ENCODE data around the gene PPL.
"Not testable (repeated sequence)": the region's sequence is repeated elsewhere in the genome, so short reads cannot be mapped to it uniquely, and the experiment has no call there.

DNA sequence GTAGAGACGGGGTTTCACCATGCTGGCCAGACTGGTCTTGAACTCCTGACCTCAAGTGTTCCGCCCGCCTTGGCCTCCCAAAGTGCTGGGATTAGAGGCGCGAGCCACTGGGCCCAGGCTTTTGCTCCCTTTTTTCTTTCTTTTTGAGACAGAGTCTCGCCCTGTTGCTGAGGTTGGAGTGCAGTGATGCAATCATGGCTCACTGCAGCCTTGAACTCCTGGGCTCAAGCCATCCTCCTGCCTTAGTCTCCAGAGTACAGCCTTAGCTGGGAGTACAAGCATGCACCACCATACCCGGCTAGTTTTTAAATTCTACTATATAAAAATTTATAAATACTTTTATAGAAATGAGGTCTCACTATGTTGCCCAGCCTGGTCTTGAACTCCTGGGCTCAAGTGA lies 26.6 kb upstream of the PPL start:
- not testable (repeated sequence) for TF ChIP-seq CTCF (IDR thresholded peaks at IDR 0.05; ENCODE audit: poor library complexity); EZH2phosphoT487 (IDR thresholded peaks at IDR 0.05; ENCODE audit: low read depth, severe bottlenecking, unreplicated experiment); EZH2 (IDR thresholded peaks at IDR 0.05; ENCODE audit: borderline replicate concordance)

All from hepatocyte (in vitro differentiated cells).